Measurements from ENCODE around the gene GAL3ST2. TPM values are rescaled to one million over a fixed set of nuclear protein-coding genes. Genes with fewer than 3 reads are reported as not detected.

GAL3ST2 gene
- total RNA-seq, 6 experiments from 2014 or later = 0.17 to 0.26 (median 0.23) TPM; not detected in 2

GRCh38 chr2:241836292-241836691, 59.7 kb downstream of the GAL3ST2 start:
- Mint-ChIP-seq H3K36me3 (ENCODE audit: low read depth) (peaks cover 9% of the 10 kb centered on the region), H3K9me3 (peaks cover 7% of the 10 kb centered on the region; the same call in 1 of the 2 replicates), H3K27ac (no peak overlapping the region), H3K27me3 (ENCODE audit: insufficient read depth) (peaks cover 36% of the 10 kb centered on the region), H3K4me3 (no peak overlapping the region), H3K4me1 (ENCODE audit: low read depth) (peaks cover 17% of the 10 kb centered on the region)
- DNase-seq = no peak
- TF ChIP-seq CTCF (IDR thresholded peaks at IDR 0.05) = peak; percentile 51

- Mint-ChIP-seq H3K27me3 (ENCODE audit: insufficient read depth) (peaks cover 36% of the 10 kb centered on the region), H3K36me3 (ENCODE audit: low read depth) (peaks cover 9% of the 10 kb centered on the region), H3K4me1 (ENCODE audit: low read depth) (peaks cover 16% of the 10 kb centered on the region), H3K27ac (no peak overlapping the region), H3K9me3 (peaks cover 7% of the 10 kb centered on the region; the same call in 1 of the 2 replicates), H3K4me3 (no peak overlapping the region)
- TF ChIP-seq CTCF (IDR thresholded peaks at IDR 0.05) = no peak
- no peak for DNase-seq
These were observed 60.8 kb downstream of the GAL3ST2 start for GRCh38 chr2:241837197-241837965.

- DNase-seq = no peak
- Mint-ChIP-seq H3K36me3 (ENCODE audit: low read depth) (no peaks in the 10 kb centered on the region), H3K9me3 (no peaks in the 10 kb centered on the region), H3K27me3 (ENCODE audit: insufficient read depth) (peaks cover 36% of the 10 kb centered on the region), H3K27ac (no peak overlapping the region), H3K4me1 (ENCODE audit: low read depth) (no peaks in the 10 kb centered on the region), H3K4me3 (no peak overlapping the region)
- TF ChIP-seq CTCF (IDR thresholded peaks at IDR 0.05) = no peak
These were observed 64.8 kb downstream of the GAL3ST2 start for GRCh38 chr2:241841181-241842066.

GRCh38 chr2:241842067-241842415, 65.4 kb downstream of the GAL3ST2 start:
- Mint-ChIP-seq H3K9me3 (no peaks in the 10 kb centered on the region), H3K27me3 (ENCODE audit: insufficient read depth) (peaks cover 34% of the 10 kb centered on the region), H3K4me1 (ENCODE audit: low read depth) (no peaks in the 10 kb centered on the region), H3K27ac (no peak overlapping the region), H3K36me3 (ENCODE audit: low read depth) (no peaks in the 10 kb centered on the region), H3K4me3 (no peak overlapping the region)
- no peak for TF ChIP-seq CTCF (IDR thresholded peaks at IDR 0.05)
- no peak for DNase-seq

- H3K27ac Mint-ChIP-seq = no peak overlapping the region
- H3K36me3 Mint-ChIP-seq (ENCODE audit: low read depth) = no peaks in the 10 kb centered on the region
- peaks cover 28% of the 10 kb centered on the region for H3K27me3 Mint-ChIP-seq (ENCODE audit: insufficient read depth)
These were observed 66.1 kb downstream of the GAL3ST2 start for GRCh38 chr2:241842620-241843211.

More at GRCh38 chr2:241842620-241843211, 66.1 kb downstream of the GAL3ST2 start:
- TF ChIP-seq CTCF (IDR thresholded peaks at IDR 0.05) = no peak
- no peak for DNase-seq
- H3K4me1 Mint-ChIP-seq (ENCODE audit: low read depth) = no peaks in the 10 kb centered on the region
- no peaks in the 10 kb centered on the region for H3K9me3 Mint-ChIP-seq
- no peak overlapping the region for H3K4me3 Mint-ChIP-seq

All from HFFc6 (cell line).